ENCODE results near the gene ID3. TPM values are rescaled to one million over a fixed set of nuclear protein-coding genes. Genes with fewer than 3 reads are reported as not detected.

Gene ID3
- total RNA-seq, 1 experiment from 2014 or later = 92.5 TPM

DNA sequence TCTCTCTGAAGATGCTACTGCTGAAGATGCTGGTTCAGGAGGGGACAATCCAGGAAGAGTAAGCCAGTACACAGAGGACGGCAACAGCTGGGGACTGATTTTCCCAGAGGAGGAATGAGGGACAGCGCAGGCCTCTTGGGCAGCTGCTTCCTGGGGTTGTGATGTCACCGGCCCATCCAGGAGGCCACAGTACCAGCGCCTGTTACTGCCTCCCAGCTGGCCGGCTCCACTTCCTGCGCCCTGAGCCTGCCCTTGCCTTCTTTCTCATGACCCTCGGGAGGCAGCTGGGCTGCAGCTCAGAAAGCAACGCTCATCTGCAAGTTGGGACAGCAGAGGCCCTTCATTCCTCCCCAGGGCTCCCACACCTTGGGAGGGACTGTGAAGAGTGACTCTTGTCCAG lies 21.9 kb upstream of the ID3 start:
- Histone ChIP-seq H3F3A (ENCODE audit: low read length, unreplicated experiment) (no peaks in the 10 kb centered on the region), H4K20me1 (ENCODE audit: low read length) (no peaks in the 10 kb centered on the region), H3K36me3 (ENCODE audit: low read depth, low read length) (no peaks in the 10 kb centered on the region), H3K4me1 (ENCODE audit: insufficient read depth, low read length) (peaks cover 34% of the 10 kb centered on the region), H3K27me3 (ENCODE audit: low read length) (no peaks in the 10 kb centered on the region), H3K79me2 (ENCODE audit: low read length) (no peaks in the 10 kb centered on the region), H3K27ac (ENCODE audit: low read length) (no peak overlapping the region), H3K9me3 (ENCODE audit: low read length) (no peaks in the 10 kb centered on the region), H3K9me2 (replicated peaks; ENCODE audit: low read length) (no peaks in the 10 kb centered on the region), H2AFZ (ENCODE audit: low read length) (no peak overlapping the region), H3K4me3 (ENCODE audit: low read length) (no peak overlapping the region), H3K9ac (ENCODE audit: low read length) (no peak overlapping the region), H3K4me2 (ENCODE audit: low read length) (no peak overlapping the region)
- ChIA-PET POLR2A (ENCODE audit: unreplicated experiment) (no interaction called here), CTCF (interaction anchor here (0.6 kb wide), 2 partner anchors 11 to 305 kb away, joined by 3 to 4 read pairs; no protein-coding TSS in a partner anchor)
- no peak for TF ChIP-seq CTCF (conservative IDR thresholded peaks at IDR 0.05; ENCODE audit: low read depth, low read length)
- TF ChIP-seq EZH2 (IDR thresholded peaks at IDR 0.05; ENCODE audit: low read length, unreplicated experiment) = no peak
- no peak for TF ChIP-seq EZH2phosphoT487 (IDR thresholded peaks at IDR 0.05; ENCODE audit: borderline replicate concordance, low read length)
- intact Hi-C loops (cut with micrococcal nuclease) = no loop called here
- no peak for ATAC-seq
- BruUV-seq (replicated peaks) = no TSS peak
- no peak for DNase-seq

GRCh38 chr1:23578997-23579363 lies 19.7 kb upstream of the ID3 start:
- POLR2A ChIA-PET (ENCODE audit: unreplicated experiment) = no interaction called here

More at GRCh38 chr1:23578997-23579363, 19.7 kb upstream of the ID3 start:
- ATAC-seq (no peak), DNase-seq (no peak)
- peaks cover 23% of the 10 kb centered on the region for H3K4me1 ChIP-seq (ENCODE audit: insufficient read depth, low read length)
- H3F3A ChIP-seq (ENCODE audit: low read length, unreplicated experiment) = no peaks in the 10 kb centered on the region
- no peak overlapping the region for H2AFZ ChIP-seq (ENCODE audit: low read length)
- H4K20me1 ChIP-seq (ENCODE audit: low read length) = no peaks in the 10 kb centered on the region
- BruUV-seq (replicated peaks) = no TSS peak
- H3K36me3 ChIP-seq (ENCODE audit: low read depth, low read length) = no peaks in the 10 kb centered on the region
- H3K27ac ChIP-seq (ENCODE audit: low read length) = no peak overlapping the region
- H3K9me2 ChIP-seq (replicated peaks; ENCODE audit: low read length) = no peaks in the 10 kb centered on the region
- no peaks in the 10 kb centered on the region for H3K27me3 ChIP-seq (ENCODE audit: low read length)
- no peak overlapping the region for H3K4me3 ChIP-seq (ENCODE audit: low read length)
- no peaks in the 10 kb centered on the region for H3K79me2 ChIP-seq (ENCODE audit: low read length)
- CTCF ChIA-PET = no interaction called here
- no peak overlapping the region for H3K9ac ChIP-seq (ENCODE audit: low read length)
- no peak overlapping the region for H3K4me2 ChIP-seq (ENCODE audit: low read length)
- no peak for TF ChIP-seq CTCF (conservative IDR thresholded peaks at IDR 0.05; ENCODE audit: low read depth, low read length)
- no peak for TF ChIP-seq EZH2 (IDR thresholded peaks at IDR 0.05; ENCODE audit: low read length, unreplicated experiment)
- TF ChIP-seq EZH2phosphoT487 (IDR thresholded peaks at IDR 0.05; ENCODE audit: borderline replicate concordance, low read length) = no peak
- H3K9me3 ChIP-seq (ENCODE audit: low read length) = no peaks in the 10 kb centered on the region
- intact Hi-C loops (cut with micrococcal nuclease) = no loop called here
